Endothelial cell of hepatic sinusoid (primary cell): ENCODE measurements around the gene UACA.
"Not testable (repeated sequence)": the region's sequence is repeated elsewhere in the genome, so short reads cannot be mapped to it uniquely, and the experiment has no call there.

Source experiments
- in situ Hi-C: cut with HindIII; loops from 2 replicates; pipeline ENCODE4 v1.10.0; 2017; ENCODE audit warnings: low sequenced_read_pairs

Gene UACA

DNA sequence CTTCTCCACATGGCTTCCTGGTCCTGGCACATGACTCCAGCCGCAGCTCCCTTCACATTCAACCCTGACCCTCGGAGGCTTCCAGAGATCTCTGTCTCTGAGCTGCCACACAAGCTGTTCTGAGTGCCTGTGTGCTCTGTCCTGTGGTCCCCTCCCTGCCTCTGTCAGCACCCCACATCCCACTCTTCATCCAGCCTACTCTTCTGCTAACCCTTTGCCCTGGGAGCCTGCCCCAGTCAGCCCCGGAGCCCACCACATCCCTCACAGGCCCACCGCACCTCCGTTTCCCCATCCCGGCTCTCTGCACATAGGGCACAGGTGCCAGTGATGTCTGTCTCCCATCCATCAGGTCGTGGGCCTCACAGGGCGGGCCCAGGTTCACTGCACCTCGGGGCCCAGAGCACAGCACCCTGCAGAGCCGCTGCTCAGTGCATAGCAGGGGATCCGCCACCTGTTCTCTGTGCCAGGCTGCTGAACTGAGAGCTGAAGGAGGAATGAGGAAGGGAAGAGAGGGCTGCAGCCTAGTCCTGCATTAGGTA lies 133.6 kb downstream of the UACA start:
- in situ Hi-C loops, result loop anchor here (5.0 kb wide), 1 partner anchor 53 kb away; no protein-coding TSS in a partner anchor

- in situ Hi-C loops, result loop anchor here (5.0 kb wide), 1 partner anchor 51 kb away; no protein-coding TSS in a partner anchor
These were observed 134.8 kb downstream of the UACA start for GRCh38 chr15:70628549-70628896.

DNA sequence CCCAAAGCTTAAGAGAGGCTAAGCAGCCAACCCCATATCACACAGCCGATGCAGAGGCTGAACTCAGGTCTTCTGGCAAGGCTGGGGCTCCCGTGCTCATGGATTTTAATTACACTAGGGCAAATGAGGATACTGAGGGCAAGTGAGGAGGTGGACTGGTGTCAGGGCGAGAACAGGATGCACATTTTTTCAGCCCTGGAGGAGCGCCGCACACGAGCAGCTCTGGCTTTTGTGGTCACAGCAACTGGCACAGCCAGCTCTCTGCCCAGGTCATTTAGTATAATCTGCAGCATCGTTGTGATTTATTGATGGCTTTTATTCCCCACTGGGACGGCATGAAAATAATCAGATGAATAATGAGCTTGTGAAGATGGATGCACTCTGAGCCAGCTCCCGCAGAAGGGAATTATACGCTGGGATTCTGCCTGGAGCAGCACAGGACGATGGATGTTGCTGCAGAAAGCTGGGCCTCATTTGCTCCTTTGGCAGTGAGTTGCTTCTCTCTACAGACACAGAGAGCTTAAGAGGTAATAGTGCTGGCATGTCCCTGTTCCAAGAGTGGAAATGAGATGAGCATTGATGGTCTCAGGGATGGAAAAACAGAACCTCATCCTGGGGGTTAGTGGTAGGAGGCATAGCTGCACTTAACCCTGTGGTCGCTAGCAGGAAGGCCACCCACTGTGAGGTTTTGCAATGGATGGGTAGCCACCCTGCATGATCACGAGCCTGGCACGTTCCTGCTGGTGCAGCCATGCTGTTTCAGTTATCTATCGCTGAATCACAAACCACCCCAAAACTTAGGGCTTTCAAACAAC lies 135.4 kb downstream of the UACA start:
- in situ Hi-C loops, result loop anchor here (5.0 kb wide), 1 partner anchor 51 kb away; no protein-coding TSS in a partner anchor

DNA sequence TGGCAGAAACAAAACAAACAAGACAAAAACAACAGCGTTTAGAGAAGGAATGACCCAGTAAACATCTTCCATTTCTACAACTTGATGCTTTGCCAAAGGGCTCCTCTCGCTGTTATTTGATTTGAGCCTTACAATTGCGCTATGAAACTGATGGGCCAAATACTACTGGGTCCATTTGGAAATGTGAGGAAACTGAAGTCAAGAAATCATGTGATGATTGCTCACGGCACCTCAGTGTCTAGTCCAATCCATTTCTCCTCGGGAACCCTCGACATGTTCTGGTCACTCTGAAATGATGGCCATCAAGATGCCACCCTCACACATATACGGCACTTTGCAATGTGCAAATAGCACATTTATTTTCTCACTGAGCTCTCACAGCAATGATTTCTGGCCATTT lies 136.0 kb downstream of the UACA start:
- in situ Hi-C loops, result loop anchor here (5.0 kb wide), 1 partner anchor 50 kb away; no protein-coding TSS in a partner anchor

GRCh38 chr15:70625438-70625837 lies 137.9 kb downstream of the UACA start:
- in situ Hi-C loops, result loop anchor here (5.0 kb wide), 1 partner anchor 48 kb away; no protein-coding TSS in a partner anchor

DNA sequence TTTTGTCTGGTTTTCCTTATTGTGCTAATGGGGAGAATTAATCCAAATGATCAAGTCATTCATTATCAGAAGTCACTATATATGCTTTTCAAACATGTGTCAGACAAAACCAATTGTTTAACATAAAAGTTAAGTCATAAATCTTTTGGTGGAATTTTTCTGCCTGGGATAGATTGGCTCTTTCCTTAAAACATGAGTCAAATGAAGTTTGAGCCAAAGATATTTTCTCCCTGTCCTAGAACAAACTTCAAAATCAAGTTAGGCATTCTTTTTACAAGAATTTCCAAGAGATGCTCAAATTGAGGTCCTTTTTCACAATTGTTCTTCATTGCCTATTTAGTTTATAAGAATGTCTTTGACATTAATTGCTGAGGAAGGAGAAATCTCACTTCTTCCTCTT lies 138.3 kb downstream of the UACA start:
- in situ Hi-C loops, result loop anchor here (5.0 kb wide), 1 partner anchor 48 kb away; no protein-coding TSS in a partner anchor

- in situ Hi-C loops, result no loop called here
These were observed 144.4 kb downstream of the UACA start for GRCh38 chr15:70618929-70619328.

GRCh38 chr15:70617911-70618287 lies 145.5 kb downstream of the UACA start:
- in situ Hi-C loops, result no loop called here

DNA sequence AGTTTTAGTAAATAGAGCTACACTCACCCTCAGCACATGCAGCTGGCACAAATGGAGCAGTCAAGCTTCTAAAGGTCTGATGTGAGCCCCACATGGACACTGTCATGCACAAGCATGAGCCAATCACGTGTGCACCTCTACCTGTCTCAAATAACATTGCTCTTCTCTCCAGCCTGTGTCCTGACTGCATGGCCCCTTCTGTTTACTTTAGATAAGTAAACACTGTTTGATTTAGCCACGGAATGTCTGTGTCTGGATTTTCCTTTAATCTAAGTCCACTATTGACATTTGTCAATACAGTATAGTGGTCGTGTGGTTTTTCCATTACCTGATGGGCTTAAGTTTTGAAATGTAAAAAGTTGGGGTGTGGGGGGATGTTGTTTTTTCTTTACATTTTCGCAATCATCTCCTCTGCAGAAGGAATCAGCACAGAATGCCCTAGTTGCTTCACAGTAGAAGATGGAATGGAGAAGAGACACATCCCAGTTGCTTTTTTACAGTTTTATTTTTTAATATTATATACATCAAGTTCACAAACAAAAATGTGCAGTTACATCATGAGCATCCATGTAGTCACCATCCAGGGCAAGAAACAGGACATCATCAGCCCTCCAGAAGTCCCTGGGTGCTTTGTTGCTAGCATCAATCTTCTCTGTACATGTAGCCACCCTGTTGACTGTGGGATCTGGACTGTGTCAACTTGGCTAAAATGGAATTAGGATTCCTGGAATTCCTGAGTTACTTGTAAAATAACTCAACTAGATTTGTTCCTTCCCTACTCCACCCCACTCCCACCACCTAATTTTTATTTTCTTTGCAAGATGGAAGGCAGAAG lies 146.1 kb downstream of the UACA start:
- in situ Hi-C loops, result no loop called here

DNA sequence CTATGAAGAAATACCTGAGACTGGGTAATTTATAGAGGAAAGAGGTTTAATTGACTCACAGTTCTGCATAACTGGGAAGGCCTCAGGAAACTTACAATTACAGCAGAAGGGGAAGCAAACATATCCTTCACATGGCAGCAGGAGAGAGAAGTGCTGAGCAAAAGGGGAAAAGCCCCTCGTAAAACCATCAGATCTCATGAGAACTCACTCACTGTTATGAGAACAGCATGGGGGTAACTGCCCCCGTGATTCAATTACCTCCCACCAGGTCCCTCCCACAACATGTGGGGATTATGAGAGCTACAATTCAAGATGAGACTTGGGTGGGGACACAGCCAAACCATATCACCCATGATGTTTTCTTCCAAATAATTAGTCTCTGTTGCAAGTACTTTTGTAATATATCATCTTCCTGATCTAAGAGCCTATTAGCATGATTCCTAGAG lies 147.0 kb downstream of the UACA start:
- in situ Hi-C loops, result not testable (repeated sequence)

- in situ Hi-C loops, result no loop called here
These were observed 147.7 kb downstream of the UACA start for GRCh38 chr15:70615435-70616310.

- in situ Hi-C loops, result no loop called here
These were observed 149.1 kb downstream of the UACA start for GRCh38 chr15:70614221-70614620.

DNA sequence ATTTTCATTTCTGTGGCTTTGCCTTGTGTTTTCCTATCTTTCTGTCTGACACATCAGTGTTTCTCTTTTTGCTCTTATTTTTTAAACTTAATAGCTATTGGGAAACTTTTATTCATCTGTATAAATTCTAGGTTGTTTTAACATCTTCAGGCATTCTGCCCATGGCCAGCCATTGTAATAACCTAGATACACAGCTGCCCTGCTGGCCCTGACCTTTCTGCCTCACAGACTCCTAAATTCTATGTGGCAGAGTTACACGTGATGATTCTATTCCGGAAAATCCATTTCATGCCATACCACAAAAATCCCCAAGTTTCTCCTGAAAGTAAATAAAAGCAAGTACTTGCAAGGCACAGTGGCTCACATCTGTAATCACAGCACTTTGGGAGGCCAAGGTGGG lies 150.1 kb downstream of the UACA start:
- in situ Hi-C loops, result no loop called here

- in situ Hi-C loops, result no loop called here
These were observed 152.1 kb downstream of the UACA start for GRCh38 chr15:70611286-70611685.

DNA sequence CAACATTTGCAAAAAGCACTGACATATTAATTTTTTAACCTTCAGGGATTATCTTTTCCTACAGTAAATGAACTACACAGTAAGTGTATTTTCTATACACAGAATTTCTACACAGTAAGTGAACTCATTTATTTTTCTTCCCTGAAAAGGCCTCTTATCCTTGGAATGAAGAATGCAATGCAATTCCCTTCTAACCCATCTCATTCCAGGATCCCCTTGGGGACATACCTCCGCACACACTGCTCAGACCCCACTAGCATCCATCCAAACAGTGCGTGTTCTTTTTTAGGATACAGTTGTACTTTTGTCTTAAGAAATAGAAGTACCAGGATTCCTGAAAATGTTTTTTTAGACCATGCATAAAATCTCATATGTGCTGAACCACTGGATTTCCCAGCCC lies 152.8 kb downstream of the UACA start:
- in situ Hi-C loops, result no loop called here

DNA sequence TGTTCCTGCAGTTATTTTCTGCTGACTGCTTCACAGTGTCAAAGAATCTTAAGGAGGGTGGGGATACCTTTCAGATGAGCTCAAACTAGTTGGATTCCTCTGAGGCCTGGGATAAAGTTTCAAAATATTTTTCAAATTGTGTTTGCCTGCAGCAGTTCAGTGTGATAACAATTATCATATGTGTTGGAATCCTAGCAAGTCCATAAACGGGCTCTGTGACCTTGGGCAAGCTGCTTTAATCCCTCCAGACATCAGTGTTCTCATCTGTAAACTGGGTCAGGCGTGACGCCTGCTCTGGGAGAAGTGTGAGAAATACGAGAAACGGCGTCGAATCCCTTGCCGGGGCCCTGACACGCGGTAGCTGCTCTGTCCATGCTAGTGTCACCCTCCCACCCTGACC lies 153.5 kb downstream of the UACA start:
- in situ Hi-C loops, result no loop called here

DNA sequence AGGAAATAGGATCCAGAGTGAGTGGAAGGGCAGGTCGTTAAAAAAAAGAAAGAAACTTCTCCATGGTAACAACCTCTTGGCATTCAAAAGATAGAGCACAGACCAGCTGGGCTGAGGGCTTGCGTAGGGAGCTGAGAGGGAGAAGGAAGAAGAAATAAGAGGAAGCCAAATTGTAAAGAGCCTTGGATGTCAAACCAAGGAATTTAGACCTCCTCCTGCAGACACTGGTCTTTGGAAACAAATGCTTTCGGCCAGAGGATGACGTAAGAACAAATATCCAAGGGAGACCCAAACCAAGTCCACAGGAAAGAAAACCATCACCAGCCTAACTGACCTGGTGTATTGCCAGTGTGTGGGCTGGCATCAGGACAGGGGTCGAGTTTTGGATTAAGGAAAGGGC lies 155.2 kb downstream of the UACA start:
- in situ Hi-C loops, result no loop called here

DNA sequence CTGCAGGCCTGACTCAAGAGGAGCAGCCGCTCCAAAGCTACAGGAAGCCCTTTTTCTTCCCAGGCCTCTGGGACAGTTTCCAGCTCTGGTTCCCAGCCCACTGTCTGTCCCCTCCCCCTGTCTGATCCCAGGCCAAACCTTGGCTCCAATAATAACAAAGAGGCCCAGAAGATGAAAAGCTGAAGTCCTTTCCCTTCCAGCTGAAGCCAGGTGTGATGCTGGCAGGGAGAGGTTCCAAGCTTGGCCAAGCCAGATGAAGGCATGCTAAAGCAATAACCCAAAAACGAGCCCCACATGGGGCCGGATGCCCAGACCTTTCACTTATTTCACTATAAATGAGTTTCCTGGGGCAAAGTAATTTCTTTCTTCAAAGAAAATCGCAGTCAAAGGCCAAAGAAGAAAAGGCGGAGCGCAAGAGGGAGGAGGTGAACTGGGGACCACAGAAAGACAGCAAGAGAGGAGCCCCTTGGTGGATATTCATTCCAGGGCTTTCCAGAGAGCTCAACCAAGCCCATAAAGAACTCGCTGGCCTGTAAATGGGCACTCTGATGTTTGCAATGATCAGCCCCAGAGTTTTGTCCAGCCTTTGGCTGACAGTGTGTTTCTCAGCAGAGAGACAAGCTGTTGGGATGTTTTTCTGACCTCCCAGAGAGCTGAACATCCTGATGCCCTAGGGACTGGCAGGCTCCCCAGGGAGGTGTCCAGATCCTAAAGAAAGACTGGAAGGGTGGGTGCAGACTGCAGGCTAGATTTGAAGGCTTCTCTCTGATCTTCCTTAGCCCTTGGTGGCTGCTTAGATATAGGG lies 157.6 kb downstream of the UACA start:
- in situ Hi-C loops, result no loop called here

- in situ Hi-C loops, result no loop called here
These were observed 158.6 kb downstream of the UACA start for GRCh38 chr15:70604666-70605315.
